Prostate gland (tissue), 2 donors: Measurements from ENCODE around the gene REV3L. TPM values are rescaled to one million over a fixed set of nuclear protein-coding genes. Genes with fewer than 3 reads are reported as not detected.

Experiments used
- DNase-seq: peaks from one replicate; pipeline ENCODE4 v3.0.0-alpha.2; 2019; ENCODE audit warnings: low spot score
- H3K27ac ChIP-seq, 2 donors: fragments of 200-600 bp; sonication (generic); 2 replicates each; pipeline ENCODE4 v1.5.1; 2017 to 2019
- H3K27me3 ChIP-seq: fragments of 200-600 bp; sonication (generic); replicated peaks from 2 replicates; pipeline ENCODE4 v1.5.1; 2019; ENCODE audit not compliant: insufficient read depth
- H3K36me3 ChIP-seq, 2 donors: fragments of 200-600 bp; sonication (generic); 1 replicate in 1 of 2; 2 replicates in 1 of 2; pipeline versions ENCODE4 v1.5.1 to v1.8.1; 2017 to 2019
- H3K4me1 ChIP-seq: fragments of 200-600 bp; sonication (generic); replicated peaks from 2 replicates; pipeline ENCODE4 v1.5.1; 2019
- H3K4me3 ChIP-seq, 2 donors: fragments of 200-600 bp; sonication (generic); 2 replicates each; pipeline ENCODE4 v1.5.1; 2017 to 2019
- H3K9me3 ChIP-seq: fragments of 200-600 bp; sonication (generic); 2 replicates; pipeline ENCODE4 v1.5.1; 2017
- CTCF ChIP-seq, 4 experiments: fragments of 200-600 bp in 2 of 4; fragments of 450-650 bp in 2 of 4; sonication (generic) in 2 of 4; IDR thresholded peaks; 1 replicate in 3 of 4; 2 replicates in 1 of 4; pipeline ENCODE4 v1.5.1; 2016 to 2019; ENCODE audit warnings: antibody characterized with exemption in 4 of 4, mild to moderate bottlenecking in 2 of 4, moderate library complexity in 2 of 4
- POLR2A ChIP-seq: fragments of 450-650 bp; IDR thresholded peaks from one replicate; pipeline ENCODE4 v1.6.1; 2016; ENCODE audit warnings: antibody characterized with exemption, mild to moderate bottlenecking
- POLR2AphosphoS5 ChIP-seq: sonication (generic); formaldehyde crosslinking; IDR thresholded peaks from one replicate; pipeline ENCODE4 v1.6.1; 2017; ENCODE audit warnings: antibody characterized with exemption
- WGBS: methylation state at CpG from one replicate; pipeline ENCODE4 v1.1.5; 2018; 5-methylcytosine and 5-hydroxymethylcytosine counted together
- intact Hi-C: fragments of 100-400 bp; cut with DNase I; formaldehyde crosslinking; loops from one replicate; pipeline ENCODE4 v1.14.2; 2022
- total RNA-seq, 2 donors: library from RNA; depleted of rRNA; stranded (reverse); fragments of >200 nt; gene quantifications; one replicate each; pipeline ENCODE4 v1.1.0, GENCODE V29; 2016

The REV3L gene
- total RNA-seq, 2 donors from 2014 or later: 20.0 to 44.2 TPM

- Histone ChIP-seq H3K27ac (no peak overlapping the region), H3K9me3 (no peaks in the 10 kb centered on the region), H3K36me3 (no peaks in the 10 kb centered on the region), H3K4me1 (peaks cover 5% of the 10 kb centered on the region), H3K27me3 (no peaks in the 10 kb centered on the region), H3K4me3 (no peak overlapping the region)
- intact Hi-C loops: no loop called here
- no peak for DNase-seq
- TF ChIP-seq POLR2A (no peak), POLR2AphosphoS5 (no peak), CTCF (IDR thresholded peaks at IDR 0.05) (no peak)
Observed at GRCh38 chr6:111527367-111527766, 44.3 kb upstream of the REV3L start.

GRCh38 chr6:111524735-111525134, 41.7 kb upstream of the REV3L start:
- Histone ChIP-seq H3K4me3 (no peak overlapping the region), H3K36me3 (no peaks in the 10 kb centered on the region), H3K4me1 (peaks cover 5% of the 10 kb centered on the region), H3K9me3 (no peaks in the 10 kb centered on the region), H3K27ac (no peak overlapping the region), H3K27me3 (no peaks in the 10 kb centered on the region)
- DNase-seq: no peak
- intact Hi-C loops: no loop called here
- TF ChIP-seq CTCF (IDR thresholded peaks at IDR 0.05) (no peak), POLR2A (no peak)

- no peak overlapping the region for H3K27ac ChIP-seq
- DNase-seq: no peak
- 60% methylated on average over 4 of the region's 4 CpGs for WGBS
- no peaks in the 10 kb centered on the region for H3K36me3 ChIP-seq
- intact Hi-C loops: no loop called here
- no peak overlapping the region for H3K4me3 ChIP-seq
- peaks cover 5% of the 10 kb centered on the region for H3K4me1 ChIP-seq
- no peaks in the 10 kb centered on the region for H3K9me3 ChIP-seq
- no peaks in the 10 kb centered on the region for H3K27me3 ChIP-seq
- TF ChIP-seq POLR2AphosphoS5 (no peak), POLR2A (no peak), CTCF (IDR thresholded peaks at IDR 0.05) (no peak)
Observed at GRCh38 chr6:111524252-111524651, 41.2 kb upstream of the REV3L start.

- Histone ChIP-seq H3K36me3 (no peaks in the 10 kb centered on the region), H3K27ac (peak overlapping the region; percentile 4 to 62), H3K4me3 (no peak overlapping the region), H3K9me3 (no peaks in the 10 kb centered on the region), H3K27me3 (no peaks in the 10 kb centered on the region), H3K4me1 (peaks cover 5% of the 10 kb centered on the region)
- intact Hi-C loops: no loop called here
- TF ChIP-seq POLR2A: no peak
- no peak for TF ChIP-seq POLR2AphosphoS5
- no peak for TF ChIP-seq CTCF (IDR thresholded peaks at IDR 0.05)
- no peak for DNase-seq
- WGBS: 49% methylated on average over 2 of the region's 2 CpGs
Observed at GRCh38 chr6:111523484-111524167, 40.6 kb upstream of the REV3L start.

GRCh38 chr6:111522393-111523020, 39.5 kb upstream of the REV3L start:
- H3K36me3 ChIP-seq: no peaks in the 10 kb centered on the region
- no peaks in the 10 kb centered on the region for H3K9me3 ChIP-seq
- TF ChIP-seq POLR2AphosphoS5 (no peak), POLR2A (no peak), CTCF (IDR thresholded peaks at IDR 0.05) (no peak)
- peak overlapping the region in 1 of 2 donors; percentile 62 for H3K27ac ChIP-seq
- H3K4me3 ChIP-seq: no peak overlapping the region
- intact Hi-C loops: no loop called here
- WGBS: 92% methylated on average over 4 of the region's 4 CpGs
- H3K4me1 ChIP-seq: peaks cover 5% of the 10 kb centered on the region
- DNase-seq: no peak
- no peaks in the 10 kb centered on the region for H3K27me3 ChIP-seq
